Measurements from ENCODE around the gene ZNHIT1. TPM values are rescaled to one million over a fixed set of nuclear protein-coding genes. Genes with fewer than 3 reads are reported as not detected.

The ZNHIT1 gene
- 94.3 and 111 TPM in 2 replicates for total RNA-seq

DNA sequence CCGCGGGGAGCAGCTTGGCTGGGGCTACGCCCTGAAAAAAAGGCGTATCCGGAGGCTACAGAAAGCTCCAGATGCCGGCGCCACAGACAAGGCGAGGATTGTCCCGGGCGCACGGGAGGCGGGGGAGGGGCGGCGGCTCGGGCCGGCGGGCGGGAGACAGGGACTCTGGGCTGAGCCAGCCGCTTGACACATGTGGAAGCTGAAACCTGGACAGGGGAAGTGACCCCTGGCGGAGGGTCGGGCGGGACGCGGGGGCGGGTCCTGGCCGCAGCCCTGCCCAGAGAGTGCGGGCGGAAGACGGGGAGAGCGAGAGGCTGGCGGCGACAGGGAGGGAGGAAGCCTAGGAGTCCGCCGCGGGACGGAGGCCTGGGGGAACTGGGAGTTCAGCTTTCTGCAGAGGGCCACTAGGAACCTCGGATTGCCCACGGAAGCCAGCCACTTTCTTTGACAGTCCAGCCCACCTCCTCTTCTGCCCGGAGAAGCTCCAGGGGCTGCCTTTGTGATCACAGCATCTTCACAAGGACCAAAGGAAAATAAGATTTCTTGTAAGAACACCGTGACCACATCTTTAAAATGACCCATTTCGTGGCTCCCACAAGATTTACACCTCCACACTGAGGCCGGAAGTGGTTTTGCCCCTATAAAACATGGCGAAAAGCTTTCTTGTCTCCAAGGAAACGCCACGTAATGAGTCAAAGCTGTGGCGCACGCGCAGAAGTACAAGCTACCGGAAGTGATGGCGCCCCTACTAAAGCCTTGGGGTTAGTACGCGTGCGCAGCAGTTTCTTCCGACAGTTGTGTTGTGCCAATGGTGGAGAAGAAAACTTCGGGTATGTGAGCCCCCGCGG lies at the start of gene ZNHIT1, which contains the start of gene PLOD3:
ZNHIT1 (plus strand) TSS at position 778 of the 848 bp plus-strand sequence; CDS start at position 809, 31 bp downstream.
PLOD3 (minus strand) TSS at position 194 of the 848 bp plus-strand sequence. CDS start 307 bp downstream, outside the sequence.

DNA sequence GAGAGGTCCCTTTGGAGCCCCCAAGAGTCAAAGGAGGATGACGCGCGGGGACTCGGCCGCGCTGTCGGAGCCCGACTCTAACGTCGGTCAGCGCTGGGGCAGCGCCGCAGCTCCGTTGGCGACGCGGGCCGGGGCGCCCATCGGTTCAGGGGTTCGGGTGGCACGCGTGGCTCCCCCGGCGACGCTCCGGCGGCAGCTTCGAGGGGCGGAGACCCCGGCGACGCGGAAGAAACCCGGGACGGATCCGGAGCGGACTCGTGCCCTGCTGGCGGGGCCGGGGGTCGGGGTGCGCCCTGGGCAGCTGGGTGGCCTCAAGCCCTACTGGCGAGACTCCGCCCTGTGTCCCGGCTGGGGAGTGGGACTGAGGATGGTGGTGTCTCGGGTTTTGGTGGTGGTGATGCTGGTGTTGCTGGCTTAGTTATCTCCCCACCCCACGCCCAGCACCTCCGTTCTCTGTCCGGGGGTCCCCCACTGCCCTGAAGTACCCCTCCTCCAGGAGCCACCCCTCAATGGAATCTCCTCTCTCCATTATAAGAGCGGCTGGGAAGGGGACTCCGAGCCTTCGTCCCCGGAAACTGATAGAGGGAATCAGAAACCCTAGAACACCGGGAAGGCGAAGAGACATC lies 37.7 kb upstream of the ZNHIT1 start, which contains the start of gene NAT16:
NAT16 (minus strand) TSS at position 164 of the 626 bp plus-strand sequence. CDS start 5,486 bp downstream, outside the sequence.

GRCh38 chr7:101200862-101201599 lies 16.9 kb upstream of the ZNHIT1 start, which contains the start of gene MOGAT3:
Gene MOGAT3, minus strand, starts transcription at chr7:101201036. Its CDS starts 182 bp downstream, at chr7:101200854.

GRCh38 chr7:101237206-101238067 lies 19.5 kb downstream of the ZNHIT1 start, which contains the start of gene CLDN15:
Gene CLDN15, minus strand, starts transcription at chr7:101237802. Its CDS starts 221 bp downstream, at chr7:101237581.

DNA sequence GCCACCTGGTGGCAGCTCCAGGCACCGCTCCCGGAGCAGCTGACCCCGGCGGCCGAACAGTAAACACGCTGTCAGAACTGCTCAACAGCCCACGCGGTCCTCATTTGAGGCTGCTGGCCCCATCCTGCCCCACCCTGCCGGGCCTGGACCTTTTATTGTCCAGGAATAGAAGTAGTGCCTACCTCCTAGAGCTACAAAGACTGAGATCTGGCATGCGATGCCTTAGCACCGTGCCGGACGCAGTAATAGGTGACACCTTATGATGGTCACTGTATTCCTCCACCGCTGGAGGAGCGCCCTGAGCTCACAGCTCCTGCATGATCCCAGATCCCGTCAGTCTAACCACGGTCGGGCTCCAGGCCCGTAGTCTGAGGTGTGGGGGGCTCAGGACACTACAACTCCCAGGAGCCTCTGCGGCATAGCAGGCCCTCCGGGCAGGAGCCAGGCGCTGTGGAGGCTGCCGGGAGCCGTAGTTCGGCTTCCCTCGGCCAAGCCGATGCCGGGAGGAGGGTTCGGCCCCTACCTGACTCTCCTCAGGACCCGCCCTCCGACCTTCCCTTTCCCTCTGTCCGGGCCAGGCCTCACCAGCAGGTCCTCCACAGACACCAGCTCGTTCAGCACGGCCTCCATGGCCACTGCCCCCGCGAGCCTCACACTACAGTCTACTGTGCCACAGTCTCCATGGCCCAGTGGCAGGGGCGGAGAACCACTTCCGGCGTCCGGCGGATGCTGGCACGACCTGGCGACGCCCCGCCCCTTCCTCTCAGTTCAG lies 26.6 kb downstream of the ZNHIT1 start, which contains the start of gene FIS1:
FIS1 (minus strand) TSS at position 707 of the 772 bp plus-strand sequence; CDS start at position 630, 77 bp downstream.

Other genes starting within 250 kb of the ZNHIT1 start
- not detected in 2 replicates for gene MUC12, start 248.6 kb upstream of the ZNHIT1 start, total RNA-seq
- gene MUC17, start 198.1 kb upstream of the ZNHIT1 start, total RNA-seq: not detected in 2 replicates
- gene TRIM56, start 132.7 kb upstream of the ZNHIT1 start, total RNA-seq: 18.7 and 36.1 TPM in 2 replicates
- 1,365 and 3,900 TPM in 2 replicates for gene SERPINE1, start 91.1 kb upstream of the ZNHIT1 start, total RNA-seq
- 154 and 216 TPM in 2 replicates for gene AP1S1, start 63.7 kb upstream of the ZNHIT1 start, total RNA-seq
- gene VGF, start 52.6 kb upstream of the ZNHIT1 start, total RNA-seq: under 0.01 TPM in 1 of 2 replicates, not detected in the other
- not detected in 2 replicates for gene NAT16, start 37.9 kb upstream of the ZNHIT1 start, total RNA-seq
- gene MOGAT3, start 17.1 kb upstream of the ZNHIT1 start, total RNA-seq: not detected in 2 replicates
- 58.9 and 99.5 TPM in 2 replicates for gene PLOD3, start 584 bp upstream of the ZNHIT1 start, total RNA-seq
- 2.3 and 3.8 TPM in 2 replicates for gene CLDN15, start 19.6 kb downstream of the ZNHIT1 start, total RNA-seq
- 267 and 300 TPM in 2 replicates for gene FIS1, start 26.9 kb downstream of the ZNHIT1 start, total RNA-seq
- gene IFT22, start 103.6 kb downstream of the ZNHIT1 start, total RNA-seq: 16.8 and 23.5 TPM in 2 replicates
- not detected in 2 replicates for gene COL26A1, start 144.7 kb downstream of the ZNHIT1 start, total RNA-seq